Measurements from ENCODE around the gene RPH3AL. TPM values are rescaled to one million over a fixed set of nuclear protein-coding genes. Genes with fewer than 3 reads are reported as not detected.

RPH3AL gene
- total RNA-seq, 6 experiments from 2014 or later = 17.6 to 74.0 (median 25.7) TPM

- ATAC-seq (no peak), DNase-seq (peak in 2 of 3 donors; percentile 40 to 43)
- 70% methylated on average over 2 of the region's 9 CpGs for WGBS (ENCODE audit: insufficient coverage, low coverage, low lambda C conversion rate, missing lambda C conversion rate)
- no peak overlapping the region for H3K27ac ChIP-seq
- no peaks in the 10 kb centered on the region for H3K9me3 ChIP-seq
- H3K4me1 ChIP-seq = peaks cover 0 to 16% (median 4%) of the 10 kb centered on the region in 4 donors
- no peak overlapping the region for H3K4me3 ChIP-seq
- intact Hi-C loops (cut with DNase I) = no loop called here
- TF ChIP-seq POLR2A (IDR thresholded peaks at IDR 0.05) = no peak
- TF ChIP-seq CTCF (IDR thresholded peaks at IDR 0.05) = no peak
- peaks cover 0 to 8% (median 0%) of the 10 kb centered on the region in 4 donors for H3K36me3 ChIP-seq
- H3K27me3 ChIP-seq = no peaks in the 10 kb centered on the region
These were observed 104.0 kb downstream of the RPH3AL start for GRCh38 chr17:248337-249235.

- Histone ChIP-seq H3K27me3 (no peaks in the 10 kb centered on the region), H3K4me3 (no peak overlapping the region), H3K4me1 (peaks cover 0 to 16% (median 4%) of the 10 kb centered on the region in 4 donors), H3K27ac (no peak overlapping the region), H3K9me3 (no peaks in the 10 kb centered on the region), H3K36me3 (peaks cover 0 to 8% (median 0%) of the 10 kb centered on the region in 4 donors)
- ATAC-seq (peak; percentile 62 to 89 (median 84)), DNase-seq (peak in 2 of 3 donors; percentile 81 to 86)
- intact Hi-C loops (cut with DNase I) = no loop called here
- WGBS (ENCODE audit: insufficient coverage, low coverage, low lambda C conversion rate, missing lambda C conversion rate) = 4% methylated on average over 3 of the region's 8 CpGs
- TF ChIP-seq CTCF (IDR thresholded peaks at IDR 0.05) = no peak
- TF ChIP-seq POLR2A (IDR thresholded peaks at IDR 0.05) = no peak
These were observed 104.8 kb downstream of the RPH3AL start for GRCh38 chr17:247767-248166.

GRCh38 chr17:246851-247421, 105.7 kb downstream of the RPH3AL start:
- intact Hi-C loops (cut with DNase I) = no loop called here
- Histone ChIP-seq H3K9me3 (no peaks in the 10 kb centered on the region), H3K36me3 (peaks cover 0 to 8% (median 0%) of the 10 kb centered on the region in 4 donors), H3K27me3 (no peaks in the 10 kb centered on the region), H3K4me1 (peaks cover 0 to 16% (median 4%) of the 10 kb centered on the region in 4 donors), H3K4me3 (no peak overlapping the region), H3K27ac (no peak overlapping the region)
- TF ChIP-seq POLR2A (IDR thresholded peaks at IDR 0.05) = no peak
- no peak for TF ChIP-seq CTCF (IDR thresholded peaks at IDR 0.05)
- DNase-seq (peak in 2 of 3 donors; percentile 40 to 47), ATAC-seq (no peak)
- WGBS (ENCODE audit: insufficient coverage, low coverage, low lambda C conversion rate, missing lambda C conversion rate) = no CpG with 5 or more reads among the region's 23 CpGs

GRCh38 chr17:246226-246625, 106.4 kb downstream of the RPH3AL start:
- 95% methylated on average over 7 of the region's 14 CpGs for WGBS (ENCODE audit: insufficient coverage, low coverage, low lambda C conversion rate, missing lambda C conversion rate)
- Histone ChIP-seq H3K9me3 (no peaks in the 10 kb centered on the region), H3K36me3 (peaks cover 0 to 8% (median 0%) of the 10 kb centered on the region in 4 donors), H3K4me3 (no peak overlapping the region), H3K27ac (no peak overlapping the region), H3K27me3 (no peaks in the 10 kb centered on the region), H3K4me1 (peaks cover 0 to 16% (median 4%) of the 10 kb centered on the region in 4 donors)
- TF ChIP-seq CTCF (IDR thresholded peaks at IDR 0.05) (no peak), POLR2A (IDR thresholded peaks at IDR 0.05) (no peak)
- ATAC-seq = no peak
- peak in 2 of 3 donors; percentile 27 to 31 for DNase-seq
- intact Hi-C loops (cut with DNase I) = no loop called here

Data from right lobe of liver (tissue), 6 donors.